Astrocyte (in vitro differentiated cells and primary cell): ENCODE results near the gene DNAJC15. TPM values are rescaled to one million over a fixed set of nuclear protein-coding genes. Genes with fewer than 3 reads are reported as not detected.

ENCODE experiments used
- DNase-seq: peaks from one replicate; pipeline ENCODE4 v3.0.0-alpha.2; 2010; ENCODE audit warnings: low read depth
- FAIRE-seq: peaks from 2 replicates; lab custom pipeline; 2011; peaks lifted over from hg19 to GRCh38; lab: Jason Lieb, UNC
- H2AFZ ChIP-seq: 2 replicates; pipeline ENCODE4 v1.6.0; 2012; ENCODE audit warnings: low read depth, low read length, inconsistent platforms
- H3K27ac ChIP-seq: 2 replicates; pipeline ENCODE4 v1.5.1; 2011; ENCODE audit warnings: low read depth, low read length, inconsistent platforms
- H3K27me3 ChIP-seq: 2 replicates; pipeline ENCODE4 v1.6.0; 2011; ENCODE audit warnings: low read length, inconsistent platforms; ENCODE audit not compliant: insufficient read depth
- H3K36me3 ChIP-seq: 2 replicates; pipeline ENCODE4 v1.5.1; 2011; ENCODE audit warnings: low read length, inconsistent platforms; ENCODE audit not compliant: insufficient read depth
- H3K4me1 ChIP-seq: 2 replicates; pipeline ENCODE4 v1.5.1; 2011; ENCODE audit warnings: low read length, inconsistent platforms; ENCODE audit not compliant: insufficient read depth
- H3K4me2 ChIP-seq: 2 replicates; pipeline ENCODE4 v1.6.0; 2012; ENCODE audit warnings: low read length, inconsistent platforms
- H3K4me3 ChIP-seq: 2 replicates; pipeline ENCODE4 v1.5.1; 2011; ENCODE audit warnings: low read depth, mild to moderate bottlenecking, low read length, inconsistent platforms; ENCODE audit not compliant: insufficient read depth
- H3K79me2 ChIP-seq: 2 replicates; pipeline ENCODE4 v1.6.0; 2012; ENCODE audit warnings: mild to moderate bottlenecking, low read length, inconsistent platforms; ENCODE audit not compliant: insufficient read depth
- H3K9ac ChIP-seq: 2 replicates; pipeline ENCODE4 v1.6.0; 2012; ENCODE audit warnings: mild to moderate bottlenecking, low read length, inconsistent platforms
- H3K9me3 ChIP-seq: 2 replicates; pipeline ENCODE4 v1.5.1; 2012; ENCODE audit warnings: low read depth, mild to moderate bottlenecking, low read length, inconsistent platforms; ENCODE audit not compliant: insufficient read depth
- H4K20me1 ChIP-seq: 2 replicates; pipeline ENCODE4 v1.6.0; 2012; ENCODE audit warnings: low read length, inconsistent platforms; ENCODE audit not compliant: insufficient read depth
- H3K27ac Mint-ChIP-seq: one replicate; pipeline ENCODE4 v1.8.0; 2021; ENCODE audit warnings: mild to moderate bottlenecking, mixed read lengths; ENCODE audit not compliant: unreplicated experiment
- H3K27me3 Mint-ChIP-seq: one replicate; pipeline ENCODE4 v1.8.0; 2021; ENCODE audit warnings: low read depth, mixed read lengths; ENCODE audit not compliant: unreplicated experiment
- H3K36me3 Mint-ChIP-seq: one replicate; pipeline ENCODE4 v1.8.0; 2021; ENCODE audit warnings: low read depth, mixed read lengths; ENCODE audit not compliant: unreplicated experiment
- H3K4me1 Mint-ChIP-seq: one replicate; pipeline ENCODE4 v1.8.0; 2021; ENCODE audit warnings: low read depth, mixed read lengths; ENCODE audit not compliant: unreplicated experiment
- H3K4me3 Mint-ChIP-seq: one replicate; pipeline ENCODE4 v1.8.0; 2021; ENCODE audit warnings: mild to moderate bottlenecking, moderate library complexity, mixed read lengths; ENCODE audit not compliant: unreplicated experiment
- H3K9me3 Mint-ChIP-seq: one replicate; pipeline ENCODE4 v1.8.0; 2021; ENCODE audit warnings: mild to moderate bottlenecking, mixed read lengths; ENCODE audit not compliant: unreplicated experiment
- EZH2 ChIP-seq: IDR thresholded peaks from 2 replicates; pipeline ENCODE4 v1.6.1; 2012; ENCODE audit warnings: mild to moderate bottlenecking, low read length, inconsistent platforms; ENCODE audit not compliant: insufficient read depth
- total RNA-seq: library from RNA; stranded (reverse); gene quantifications from 2 replicates; pipeline ENCODE4 v1.2.1, GENCODE V29; 2021
- TF ChIP-seq, protein P1 (sequence below): IDR thresholded peaks from 2 replicates; pipeline ENCODE4 v1.5.1; 2011; ENCODE audit warnings: low read depth, mild to moderate bottlenecking, inconsistent platforms, low read length, moderate library complexity; ENCODE audit not compliant: insufficient read depth

DNAJC15 gene
- total RNA-seq, 1 donor from 2014 or later = 13.8 TPM

DNA sequence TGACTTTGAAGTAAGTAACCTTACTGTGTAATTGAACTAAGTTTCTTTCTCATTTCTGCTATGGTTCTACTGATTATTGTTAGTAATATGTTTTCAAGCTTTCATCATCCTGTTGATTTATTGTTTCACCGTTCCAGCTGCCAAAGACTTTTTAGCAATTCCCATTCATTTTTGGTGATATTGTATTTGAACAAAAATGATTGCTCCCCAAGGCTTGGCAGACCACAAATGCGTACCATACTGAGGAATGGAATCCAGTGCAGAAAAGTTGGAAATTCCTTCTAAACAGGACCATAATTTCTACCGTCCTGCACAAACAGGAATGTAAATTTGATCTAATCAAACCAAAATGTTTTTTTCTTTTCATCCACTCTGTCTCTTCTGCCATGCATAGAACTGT, 42.1 kb upstream of the DNAJC15 start:
- Histone ChIP-seq H4K20me1 (no peaks in the 10 kb centered on the region), H3K79me2 (no peaks in the 10 kb centered on the region), H3K36me3 (no peaks in the 10 kb centered on the region), H3K27me3 (no peaks in the 10 kb centered on the region), H3K27ac (no peak overlapping the region), H3K9me3 (no peaks in the 10 kb centered on the region), H3K4me3 (no peak overlapping the region), H3K4me1 (no peaks in the 10 kb centered on the region), H3K4me2 (no peak overlapping the region), H2AFZ (no peak overlapping the region), H3K9ac (no peak overlapping the region)
- peak overlapping the region; percentile 37 for H3K27ac Mint-ChIP-seq
- TF ChIP-seq, protein P1, sequence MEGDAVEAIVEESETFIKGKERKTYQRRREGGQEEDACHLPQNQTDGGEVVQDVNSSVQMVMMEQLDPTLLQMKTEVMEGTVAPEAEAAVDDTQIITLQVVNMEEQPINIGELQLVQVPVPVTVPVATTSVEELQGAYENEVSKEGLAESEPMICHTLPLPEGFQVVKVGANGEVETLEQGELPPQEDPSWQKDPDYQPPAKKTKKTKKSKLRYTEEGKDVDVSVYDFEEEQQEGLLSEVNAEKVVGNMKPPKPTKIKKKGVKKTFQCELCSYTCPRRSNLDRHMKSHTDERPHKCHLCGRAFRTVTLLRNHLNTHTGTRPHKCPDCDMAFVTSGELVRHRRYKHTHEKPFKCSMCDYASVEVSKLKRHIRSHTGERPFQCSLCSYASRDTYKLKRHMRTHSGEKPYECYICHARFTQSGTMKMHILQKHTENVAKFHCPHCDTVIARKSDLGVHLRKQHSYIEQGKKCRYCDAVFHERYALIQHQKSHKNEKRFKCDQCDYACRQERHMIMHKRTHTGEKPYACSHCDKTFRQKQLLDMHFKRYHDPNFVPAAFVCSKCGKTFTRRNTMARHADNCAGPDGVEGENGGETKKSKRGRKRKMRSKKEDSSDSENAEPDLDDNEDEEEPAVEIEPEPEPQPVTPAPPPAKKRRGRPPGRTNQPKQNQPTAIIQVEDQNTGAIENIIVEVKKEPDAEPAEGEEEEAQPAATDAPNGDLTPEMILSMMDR = no peak
- TF ChIP-seq EZH2 = no peak
- DNase-seq (peak; percentile 16), FAIRE-seq (peak; percentile 86)
- H3K4me1 Mint-ChIP-seq = peaks cover 29% of the 10 kb centered on the region
- peaks cover 11% of the 10 kb centered on the region for H3K36me3 Mint-ChIP-seq
- no peaks in the 10 kb centered on the region for H3K27me3 Mint-ChIP-seq
- H3K4me3 Mint-ChIP-seq = no peak overlapping the region
- peaks cover 3% of the 10 kb centered on the region for H3K9me3 Mint-ChIP-seq

DNA sequence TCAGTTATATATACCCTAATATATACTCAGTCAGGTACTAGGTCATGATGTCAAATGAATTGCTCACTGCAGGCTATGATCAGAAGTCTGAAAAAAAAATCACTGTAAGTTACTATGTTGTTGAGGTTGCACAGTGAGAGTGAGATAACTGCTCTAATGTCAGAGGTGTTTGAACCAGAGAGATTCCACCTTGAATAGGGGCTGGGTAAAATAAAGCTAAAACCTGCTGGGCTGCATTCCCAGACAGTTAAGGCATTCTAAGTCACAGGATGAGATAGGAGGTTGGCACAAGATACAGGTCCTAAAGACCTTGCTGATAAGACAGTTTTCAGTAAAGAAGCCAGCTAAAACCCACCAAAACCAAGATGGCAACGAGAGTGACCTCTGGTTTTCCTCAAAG, 41.5 kb upstream of the DNAJC15 start:
- H3K27ac ChIP-seq = no peak overlapping the region
- H3K36me3 ChIP-seq = no peaks in the 10 kb centered on the region
- no peaks in the 10 kb centered on the region for H3K27me3 ChIP-seq
- FAIRE-seq = no peak
- H4K20me1 ChIP-seq = no peaks in the 10 kb centered on the region
- peaks cover 3% of the 10 kb centered on the region for H3K9me3 Mint-ChIP-seq
- H3K9ac ChIP-seq = no peak overlapping the region
- DNase-seq = no peak
- H3K4me3 Mint-ChIP-seq = peak overlapping the region; percentile 1
- no peaks in the 10 kb centered on the region for H3K9me3 ChIP-seq
- peaks cover 29% of the 10 kb centered on the region for H3K4me1 Mint-ChIP-seq
- no peak overlapping the region for H2AFZ ChIP-seq
- no peaks in the 10 kb centered on the region for H3K79me2 ChIP-seq
- peak overlapping the region; percentile 37 for H3K27ac Mint-ChIP-seq
- H3K4me1 ChIP-seq = no peaks in the 10 kb centered on the region
- H3K4me3 ChIP-seq = no peak overlapping the region
- H3K27me3 Mint-ChIP-seq = no peaks in the 10 kb centered on the region
- H3K36me3 Mint-ChIP-seq = peaks cover 11% of the 10 kb centered on the region
- TF ChIP-seq, protein P1 = no peak
- TF ChIP-seq EZH2 = no peak
- H3K4me2 ChIP-seq = no peak overlapping the region

DNA sequence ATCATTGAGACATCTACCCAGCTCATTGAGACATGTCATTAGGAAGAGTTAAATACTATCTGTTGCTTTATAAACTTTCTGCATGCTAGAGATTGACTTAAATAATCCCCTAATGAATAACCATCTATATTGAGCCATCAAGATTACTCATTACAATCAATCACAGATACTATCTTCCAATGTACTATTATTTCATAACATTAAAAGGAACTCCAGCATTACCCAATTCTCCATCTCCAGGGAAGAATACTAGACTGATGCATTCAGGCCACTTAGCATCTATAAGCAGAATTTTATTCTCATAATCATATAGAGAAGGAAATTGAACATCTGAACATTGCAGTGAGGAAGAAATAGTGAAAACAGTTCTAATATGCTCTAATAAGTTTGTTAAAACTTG, 39.4 kb upstream of the DNAJC15 start:
- peaks cover 29% of the 10 kb centered on the region for H3K4me1 Mint-ChIP-seq
- H3K27me3 Mint-ChIP-seq = no peaks in the 10 kb centered on the region
- TF ChIP-seq EZH2 = no peak
- TF ChIP-seq, protein P1 = no peak
- H3K4me3 ChIP-seq = no peak overlapping the region
- H3K36me3 Mint-ChIP-seq = peaks cover 8% of the 10 kb centered on the region
- no peaks in the 10 kb centered on the region for H3K9me3 ChIP-seq
- H3K36me3 ChIP-seq = no peaks in the 10 kb centered on the region
- no peaks in the 10 kb centered on the region for H3K9me3 Mint-ChIP-seq
- no peak overlapping the region for H2AFZ ChIP-seq
- H3K4me1 ChIP-seq = no peaks in the 10 kb centered on the region
- DNase-seq (no peak), FAIRE-seq (no peak)
- no peak overlapping the region for H3K27ac Mint-ChIP-seq
- H3K9ac ChIP-seq = no peak overlapping the region
- no peak overlapping the region for H3K4me2 ChIP-seq
- H4K20me1 ChIP-seq = no peaks in the 10 kb centered on the region
- H3K4me3 Mint-ChIP-seq = no peak overlapping the region
- no peak overlapping the region for H3K27ac ChIP-seq
- H3K79me2 ChIP-seq = no peaks in the 10 kb centered on the region
- no peaks in the 10 kb centered on the region for H3K27me3 ChIP-seq
